Activated CD8-positive, alpha-beta memory T cell treated with anti-CD3 and anti-CD28 coated beads for 48 hours (primary cell): Measurements from ENCODE around the gene KRTAP2-1.
"Not testable (repeated sequence)": the region's sequence is repeated elsewhere in the genome, so short reads cannot be mapped to it uniquely, and the experiment has no call there.

Experiments used
- DNase-seq, 3 experiments: peaks; one replicate each; pipeline ENCODE4 v3.0.0-alpha.2; 2020; ENCODE audit warnings: low read depth in 2 of 3, low spot score in 2 of 3

Gene KRTAP2-1

DNA sequence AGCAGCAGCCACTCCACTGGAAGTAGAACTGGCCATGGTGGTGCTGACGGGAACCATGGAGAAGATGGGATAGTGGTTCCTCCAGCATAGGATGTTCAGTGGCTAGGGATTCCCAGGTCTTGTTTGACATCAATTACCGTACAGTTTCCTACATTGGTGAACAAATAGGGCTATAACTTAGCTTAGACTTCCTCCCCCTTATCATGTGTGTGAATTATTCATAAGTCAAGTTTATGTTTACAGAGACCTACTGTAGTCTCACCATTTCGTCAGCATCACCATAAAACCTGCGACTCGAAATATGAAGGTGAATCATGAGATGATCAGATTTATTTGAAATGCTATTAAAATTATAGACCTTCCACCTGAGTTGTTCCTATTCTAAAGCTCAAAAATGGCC is 11.6 kb upstream of the KRTAP2-1 start:
- no peak for DNase-seq

DNA sequence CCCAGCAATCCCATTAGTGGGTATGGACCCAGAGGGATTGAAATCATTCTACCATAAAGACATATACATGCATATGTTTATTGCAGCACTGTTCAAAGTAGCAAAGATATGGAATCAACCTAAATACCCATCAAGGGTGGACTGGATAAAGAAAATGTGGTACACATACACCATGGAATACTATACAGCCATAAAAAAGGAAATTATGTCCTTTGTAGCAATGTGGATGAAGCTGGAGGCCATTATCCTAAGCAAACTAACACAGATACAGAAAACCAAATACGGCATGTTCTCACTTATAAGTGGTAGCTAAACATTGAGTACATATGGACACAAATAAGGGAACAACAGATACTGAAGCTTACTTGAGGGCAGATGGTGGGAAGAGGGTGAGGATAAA is 10.4 kb upstream of the KRTAP2-1 start:
- DNase-seq: no peak

DNA sequence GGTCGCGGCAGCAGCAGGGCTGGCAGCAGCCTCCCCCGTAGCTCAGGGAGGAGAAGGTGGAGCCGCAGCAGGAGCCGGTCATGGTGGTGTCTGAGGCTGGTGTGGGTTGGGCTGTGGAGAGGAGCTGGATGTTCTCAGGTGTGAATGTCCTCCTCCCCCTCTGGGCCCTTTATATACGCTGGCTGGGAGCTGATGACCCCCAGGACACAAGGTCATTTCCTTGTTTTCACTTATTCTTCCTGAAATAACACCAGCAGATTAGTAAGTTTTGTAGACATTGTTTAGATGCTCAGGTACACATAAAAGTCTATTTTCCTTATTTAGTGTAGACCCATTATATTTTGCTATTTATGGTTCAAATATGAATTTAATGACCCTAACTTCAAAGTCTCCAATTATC is 8.0 kb upstream of the KRTAP2-1 start, which contains the start of gene KRTAP2-2:
TSS of gene KRTAP2-2 (minus strand) at position 101 of the 400 bp plus-strand sequence. CDS start at position 82, 19 bp downstream.
- DNase-seq: not testable (repeated sequence)

DNA sequence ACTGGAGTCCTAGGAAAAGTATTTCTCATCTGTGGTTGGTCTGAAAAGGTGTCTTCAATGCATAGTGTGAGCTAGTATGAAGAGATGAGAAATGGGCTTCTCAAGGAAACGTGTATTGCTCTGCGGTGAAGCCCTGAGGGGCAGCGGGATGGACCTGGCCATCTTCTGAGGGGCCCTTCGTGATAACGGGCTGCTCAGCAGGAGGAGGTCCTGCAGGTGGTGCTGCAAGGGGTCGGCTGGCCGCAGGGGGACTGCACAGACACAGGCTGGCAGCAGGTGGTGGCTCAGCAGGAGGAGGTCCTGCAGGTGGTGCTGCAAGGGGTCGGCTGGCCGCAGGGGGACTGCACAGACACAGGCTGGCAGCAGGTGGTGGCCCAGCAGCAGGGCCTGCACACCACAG is 7.4 kb upstream of the KRTAP2-1 start:
- DNase-seq: not testable (repeated sequence)

DNA sequence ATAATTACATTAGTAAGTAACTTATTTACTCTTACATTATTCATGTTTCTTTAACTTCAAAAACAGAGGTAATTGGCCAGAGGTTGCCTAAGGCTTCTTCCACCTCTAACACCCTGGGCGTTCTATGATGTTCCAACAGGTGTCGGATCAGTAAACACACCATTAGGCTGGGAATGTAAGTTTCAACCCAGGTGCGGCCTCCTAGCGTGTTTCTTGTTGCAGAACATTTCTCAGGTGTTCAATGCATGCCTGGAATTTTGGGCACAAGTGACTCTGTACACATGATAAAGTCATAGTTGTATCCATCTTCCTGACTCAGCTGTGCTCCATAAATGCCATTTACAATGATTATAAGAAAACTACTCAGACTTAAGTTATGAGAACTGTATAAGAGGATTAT is 6.9 kb upstream of the KRTAP2-1 start:
- no peak for DNase-seq

- DNase-seq: no peak
Observed at GRCh38 chr17:41052566-41052965, 5.5 kb upstream of the KRTAP2-1 start.

DNA sequence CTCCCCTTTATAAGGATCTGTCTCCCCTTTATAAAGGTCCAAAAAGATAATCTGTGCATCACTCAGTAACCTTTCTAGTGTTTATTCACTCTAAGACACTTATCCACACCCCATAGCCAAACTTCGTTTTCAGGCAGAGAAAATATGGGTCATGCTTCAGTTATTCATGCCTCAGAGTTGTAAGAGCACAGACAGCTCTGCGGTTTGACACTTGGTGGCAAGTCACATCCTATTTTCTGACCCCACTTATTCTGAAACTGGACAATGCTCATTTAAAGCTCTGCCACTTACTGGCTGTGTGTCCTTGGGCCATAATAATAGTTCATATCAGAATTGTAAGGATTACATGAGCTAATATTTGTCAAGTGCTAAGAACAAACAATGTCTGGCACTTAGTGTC is 2.0 kb upstream of the KRTAP2-1 start:
- no peak for DNase-seq

DNA sequence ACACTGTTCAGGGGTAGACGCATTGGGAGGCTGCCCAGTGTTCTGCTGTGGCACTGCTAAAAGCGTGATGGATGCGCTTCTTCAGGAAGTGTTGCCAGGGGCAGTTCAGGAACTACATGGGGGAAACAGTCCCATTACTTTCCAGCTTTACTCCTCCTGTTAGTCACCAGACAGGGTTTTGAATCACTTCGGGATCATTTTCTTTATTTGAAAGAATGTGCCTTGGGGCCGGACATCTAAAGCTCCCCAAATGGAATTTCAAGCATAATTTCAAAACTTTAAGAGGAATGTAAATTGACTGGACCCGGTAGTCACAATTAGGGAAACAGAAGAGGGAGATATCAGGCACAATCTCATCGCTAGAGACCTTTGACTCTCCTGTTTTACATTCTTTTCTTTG is 1.3 kb upstream of the KRTAP2-1 start:
- DNase-seq: no peak

- no peak for DNase-seq
Observed at GRCh38 chr17:41042953-41043352, 4.2 kb downstream of the KRTAP2-1 start.

- not testable (repeated sequence) for DNase-seq
Observed at GRCh38 chr17:41040783-41041571, 6.1 kb downstream of the KRTAP2-1 start, which contains the start of gene KRTAP1-1. Gene KRTAP1-1, minus strand, starts transcription at chr17:41041450. Its CDS starts 53 bp downstream, at chr17:41041397.

GRCh38 chr17:41037853-41038350 is 9.2 kb downstream of the KRTAP2-1 start:
- no peak for DNase-seq

DNA sequence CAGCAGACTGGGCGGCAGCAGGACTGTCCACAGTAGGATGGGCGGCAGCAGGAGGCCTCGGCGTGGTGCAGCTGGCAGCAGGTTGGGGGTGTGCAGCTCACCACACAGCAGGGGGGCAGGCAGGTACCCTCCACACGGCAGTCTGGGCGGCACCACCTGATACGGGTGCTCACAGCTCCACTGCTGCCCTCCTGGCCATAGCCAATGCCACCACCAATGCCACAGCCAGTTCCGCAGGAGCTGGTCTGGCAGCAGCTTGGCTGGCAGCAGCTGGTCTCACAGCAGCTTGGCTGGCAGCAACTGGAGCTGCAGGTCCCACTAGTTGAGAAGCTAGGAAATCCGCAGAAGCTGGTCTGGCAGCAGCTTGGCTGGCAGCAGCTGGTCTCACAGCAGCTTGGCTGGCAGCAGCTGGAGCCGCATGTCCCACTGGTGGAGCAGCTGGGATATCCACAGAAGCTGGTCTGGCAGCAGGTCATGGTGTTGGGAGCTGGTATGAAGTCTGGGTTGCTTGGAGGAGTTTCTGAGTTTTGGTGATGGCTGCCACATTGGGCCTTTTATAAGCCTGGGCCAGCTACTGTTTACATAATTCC is 12.7 kb downstream of the KRTAP2-1 start, which contains the start of gene KRTAP1-3:
TSS of gene KRTAP1-3 (minus strand) at position 529 of the 590 bp plus-strand sequence. CDS start at position 476, 53 bp downstream.
- not testable (repeated sequence) for DNase-seq

- no peak for DNase-seq
Observed at GRCh38 chr17:41029633-41030245, 17.4 kb downstream of the KRTAP2-1 start, which contains the start of gene KRTAP1-4. Gene KRTAP1-4, minus strand, starts transcription at chr17:41030195. Its CDS starts 117 bp downstream, at chr17:41030078.

- DNase-seq: no peak
Observed at GRCh38 chr17:41026715-41027471, 20.2 kb downstream of the KRTAP2-1 start, which contains the start of gene KRTAP1-5. Gene KRTAP1-5, minus strand, starts transcription at chr17:41027208. Its CDS starts 53 bp downstream, at chr17:41027155.

DNA sequence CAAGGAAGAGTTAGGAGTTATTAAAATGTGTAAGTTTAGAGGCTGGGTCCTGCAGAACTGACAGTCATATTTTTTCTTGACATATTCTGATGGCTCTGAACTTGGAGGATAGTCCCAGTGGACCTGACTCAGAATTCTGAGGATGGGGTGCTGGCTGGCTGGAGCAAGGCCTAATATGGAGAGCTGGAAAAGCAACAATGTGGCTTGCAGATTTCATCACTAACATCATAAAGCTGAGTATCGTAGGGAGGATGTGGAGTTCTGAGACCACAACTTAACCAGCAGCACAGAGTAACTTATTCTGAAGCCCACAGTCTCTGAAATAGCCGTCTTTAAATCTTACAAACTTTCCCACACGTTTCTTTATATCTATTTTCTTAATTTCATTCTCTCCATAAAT is 22.4 kb downstream of the KRTAP2-1 start:
- no peak for DNase-seq

DNA sequence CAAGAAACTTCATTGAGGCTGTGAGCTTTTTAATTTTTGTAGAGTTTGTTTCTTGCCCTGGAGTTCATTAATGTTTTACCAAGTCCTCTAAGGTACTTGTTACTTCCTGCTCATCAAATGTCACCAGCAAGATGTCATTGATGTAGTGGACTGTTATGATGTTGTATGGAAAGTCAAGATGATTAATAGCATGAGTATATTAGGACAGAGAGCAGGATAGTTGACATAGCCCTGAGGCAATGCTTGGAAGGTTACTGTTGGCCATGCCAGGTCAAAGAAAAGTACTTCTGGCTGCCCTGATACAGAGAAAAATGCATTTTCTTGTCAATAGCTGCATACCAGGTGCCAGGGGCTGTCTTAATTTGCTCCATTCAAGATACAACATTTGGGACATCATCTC is 26.8 kb downstream of the KRTAP2-1 start:
- no peak for DNase-seq

DNA sequence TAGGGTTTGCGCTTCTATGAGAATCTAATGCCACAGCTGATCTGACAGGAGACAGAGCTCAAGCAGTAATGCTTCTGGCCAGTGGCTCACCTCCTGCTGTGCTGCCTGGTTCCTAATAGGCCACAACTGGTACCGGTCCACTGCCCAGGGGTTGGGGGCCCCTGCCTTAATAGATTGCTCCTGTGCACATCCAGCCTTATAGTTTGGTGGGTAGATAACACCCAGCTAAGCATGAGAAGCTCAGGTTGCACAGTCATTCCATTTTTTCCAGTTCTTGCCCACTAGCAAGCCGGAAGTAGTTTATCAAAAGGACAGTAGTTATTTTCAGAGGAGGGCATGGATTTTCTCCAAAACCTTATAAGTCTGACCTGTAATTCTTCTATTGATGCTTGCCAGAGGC is 27.7 kb downstream of the KRTAP2-1 start:
- DNase-seq: no peak

DNA sequence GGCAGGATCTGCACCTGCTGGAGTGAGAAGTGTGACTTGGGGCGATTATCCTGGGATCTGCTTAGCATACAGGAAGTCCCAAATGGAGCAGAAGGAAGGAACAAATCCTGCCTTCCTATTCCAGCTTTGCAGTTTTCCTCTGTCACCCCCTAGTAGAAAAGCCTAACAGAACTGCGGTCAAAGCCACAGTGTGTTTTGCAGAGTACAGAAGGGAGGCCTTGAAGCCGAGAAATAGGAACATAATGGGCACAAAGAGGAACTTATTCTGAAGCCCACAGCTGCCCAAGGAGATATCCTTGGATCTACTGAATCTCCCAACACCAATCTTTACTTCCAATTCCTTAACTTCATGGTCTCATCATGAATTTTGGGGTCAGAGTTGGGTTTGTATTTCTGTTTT is 28.6 kb downstream of the KRTAP2-1 start:
- no peak for DNase-seq

- no peak for DNase-seq
Observed at GRCh38 chr17:41016578-41017215, 30.4 kb downstream of the KRTAP2-1 start.

- no peak for DNase-seq
Observed at GRCh38 chr17:41015454-41015853, 31.7 kb downstream of the KRTAP2-1 start.
